HG03432 (cell line): ENCODE results near the gene USP9X.
A peak's percentile ranks its signal among the peaks of the same experiment; 100 is the strongest.
"Not testable (repeated sequence)": the region's sequence is repeated elsewhere in the genome, so short reads cannot be mapped to it uniquely, and the experiment has no call there.

Source experiments
- ATAC-seq: cut with Tn5 transposase; IDR thresholded peaks from one replicate; pipeline ENCODE4 v1.9.1; 2021; ENCODE audit warnings: mild to moderate bottlenecking, moderate library complexity; ENCODE audit not compliant: unreplicated experiment

USP9X gene

DNA sequence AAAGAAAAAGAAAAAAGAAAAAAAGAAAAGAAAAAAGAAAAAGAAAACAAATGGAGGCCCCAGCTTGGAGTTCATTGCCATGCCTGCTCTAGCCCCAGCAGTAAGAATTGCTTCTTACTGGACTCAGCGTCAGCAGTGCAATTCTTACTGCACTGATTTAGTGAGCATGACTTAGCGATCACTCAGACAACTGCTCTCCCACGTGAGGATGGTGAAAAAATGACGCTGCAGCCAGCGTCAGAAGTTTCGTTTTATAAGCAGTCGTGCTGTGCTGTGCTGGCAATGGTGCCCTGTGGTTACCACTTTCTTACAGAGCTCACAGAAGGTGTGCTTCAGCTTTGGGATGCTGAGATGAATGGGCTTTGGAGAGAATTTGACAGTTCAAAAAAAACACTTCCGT lies 180.4 kb downstream of the USP9X start:
- peak; percentile 62 for ATAC-seq

DNA sequence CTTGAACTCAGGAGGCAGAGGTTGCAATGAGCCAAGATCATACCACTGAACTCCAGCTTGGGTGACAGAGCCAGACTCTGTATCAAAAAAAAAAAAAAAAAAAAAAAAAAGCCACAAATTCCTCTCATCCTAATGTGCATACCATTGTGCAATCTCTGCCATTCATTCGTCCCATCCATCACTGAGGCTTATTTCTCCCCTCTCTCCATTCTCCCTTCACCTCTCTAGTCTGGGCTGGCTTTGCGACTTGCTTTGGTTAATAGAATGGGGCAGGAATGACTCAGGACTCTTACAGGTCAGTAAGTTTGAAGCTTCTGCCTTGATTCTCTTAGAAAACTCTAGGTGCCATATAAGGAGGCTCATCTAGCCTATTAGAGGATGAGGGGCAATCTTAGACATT lies 188.4 kb downstream of the USP9X start:
- ATAC-seq: no peak

DNA sequence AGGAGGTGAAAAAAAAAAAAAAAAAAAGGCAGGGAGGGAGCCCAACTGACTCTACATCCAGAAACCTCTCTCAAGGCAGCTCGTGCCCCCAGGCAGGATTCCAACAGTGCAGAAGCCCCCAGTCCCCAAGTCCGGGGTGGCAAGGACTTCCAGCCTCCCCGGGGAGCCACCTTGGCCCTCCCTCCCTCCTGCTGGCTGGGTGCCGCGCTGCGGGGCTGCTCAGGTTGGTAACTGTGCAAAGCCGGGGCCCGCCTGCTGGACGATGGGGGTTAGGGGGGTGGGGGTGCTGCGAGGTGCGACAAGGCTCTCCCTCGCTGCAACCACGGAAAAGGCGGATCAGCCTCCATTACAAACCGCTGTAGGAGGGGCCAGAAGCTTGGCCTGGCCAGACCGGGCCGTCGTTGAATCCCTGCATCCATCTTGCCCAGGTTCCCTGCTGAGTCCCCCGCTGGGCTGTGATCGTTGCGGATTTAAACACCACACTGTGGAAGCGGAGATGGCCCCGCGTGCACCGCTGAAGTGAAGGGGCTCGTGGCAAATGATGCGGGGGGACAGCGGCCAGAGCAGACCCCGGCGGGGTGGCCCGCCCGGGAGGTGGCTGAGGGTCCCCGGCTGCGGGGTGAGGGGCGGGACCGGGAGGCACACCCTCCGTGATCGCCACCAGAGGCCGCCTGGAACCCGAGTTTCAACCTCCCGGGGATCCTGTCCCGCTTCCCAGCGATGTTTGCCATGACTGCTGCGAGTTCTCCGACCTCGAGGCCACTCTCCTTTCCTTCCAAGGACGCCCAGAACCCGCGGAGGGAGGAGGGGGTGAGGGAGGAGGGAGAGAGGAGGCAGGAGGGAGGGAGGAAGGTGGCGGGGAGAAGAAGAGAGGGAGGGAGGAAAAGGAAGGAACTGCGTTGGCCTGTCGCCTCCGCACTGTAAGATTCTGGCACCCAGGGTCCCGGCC lies 190.7 kb downstream of the USP9X start:
- peak; percentile 91 for ATAC-seq

DNA sequence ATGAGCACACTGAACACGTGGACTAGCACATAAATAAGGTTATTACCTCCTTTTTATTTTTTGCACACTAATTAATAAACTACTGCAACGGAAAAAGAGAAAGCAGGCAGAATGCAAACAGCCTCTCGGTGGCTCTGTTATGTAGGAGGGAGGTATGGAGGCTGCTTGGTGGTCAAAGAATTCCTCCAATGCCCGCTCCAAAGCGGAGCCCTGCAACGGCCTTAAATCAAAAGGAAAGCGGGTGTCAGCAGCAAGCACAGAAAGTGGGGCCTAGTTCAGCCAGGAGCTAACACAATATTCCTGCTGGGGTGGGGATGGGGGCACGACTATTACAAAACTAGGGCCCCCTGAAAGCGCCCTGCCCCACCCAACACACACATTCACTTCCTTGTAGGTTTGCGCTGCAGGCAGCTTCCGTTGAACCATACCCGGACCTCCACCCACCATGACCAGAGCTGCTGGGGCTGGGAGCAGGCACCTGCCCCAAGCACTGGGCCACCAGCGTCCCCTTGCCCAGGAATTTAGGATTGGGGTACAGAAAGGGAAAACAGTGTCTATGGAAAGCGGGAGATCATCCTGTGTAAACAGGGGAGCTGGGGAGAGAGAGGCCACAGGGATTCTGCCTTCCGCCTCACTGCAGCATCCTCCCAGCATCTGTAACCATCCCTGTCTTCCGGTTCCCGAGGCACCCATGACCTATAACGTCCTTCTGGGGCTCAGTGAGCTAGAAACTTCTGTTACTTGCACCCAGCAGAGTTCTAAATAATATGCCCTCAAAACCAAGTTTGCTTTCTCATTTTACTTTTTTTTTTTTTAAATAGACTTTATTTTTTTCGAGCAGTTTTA lies 191.6 kb downstream of the USP9X start:
- ATAC-seq: no peak

DNA sequence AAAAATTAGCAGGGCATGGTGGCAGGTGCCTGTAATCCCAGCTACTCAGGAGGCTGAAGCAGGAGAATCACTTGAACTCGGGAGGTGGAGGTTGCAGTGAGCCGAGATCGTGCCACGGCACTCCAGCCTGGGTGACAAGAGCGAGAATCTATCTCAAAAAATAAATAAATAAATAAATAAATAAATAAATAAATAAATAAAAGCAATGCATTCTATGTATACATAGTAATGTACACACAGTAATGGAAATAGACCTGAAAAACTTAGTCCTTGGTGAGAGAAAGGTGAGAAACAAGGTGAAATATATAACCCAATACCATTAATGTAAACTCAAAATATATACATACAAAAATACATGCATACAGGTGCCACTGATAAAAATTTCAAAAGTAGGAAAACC lies 197.1 kb downstream of the USP9X start:
- ATAC-seq: not testable (repeated sequence)

DNA sequence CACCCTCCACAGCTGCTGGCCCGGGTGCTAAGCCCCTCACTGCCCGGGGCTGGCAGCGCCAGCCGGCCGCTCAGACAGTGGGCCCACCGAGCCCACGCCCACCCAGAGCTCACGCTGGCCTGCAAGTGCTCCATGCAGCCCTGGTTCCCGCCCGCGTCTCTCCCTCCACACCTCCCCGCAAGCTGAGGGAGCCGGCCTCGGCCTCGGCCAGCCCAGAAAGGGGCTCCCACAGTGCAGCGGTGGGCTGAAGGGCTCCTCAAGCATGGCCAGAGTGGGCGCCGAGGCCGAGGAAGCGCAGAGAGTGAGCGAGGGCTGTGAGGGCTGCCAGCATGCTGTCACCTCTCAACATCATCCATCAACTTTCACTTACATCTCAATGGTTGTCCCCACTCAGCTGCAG lies 200.7 kb downstream of the USP9X start:
- ATAC-seq: not testable (repeated sequence)
